SK-MEL-5 (cell line): ENCODE results near the gene PRDX6. TPM values are rescaled to one million over a fixed set of nuclear protein-coding genes. Genes with fewer than 3 reads are reported as not detected.
A peak's percentile ranks its signal among the peaks of the same experiment; 100 is the strongest.
"Not testable (repeated sequence)": the region's sequence is repeated elsewhere in the genome, so short reads cannot be mapped to it uniquely, and the experiment has no call there.

ENCODE experiments used
- DNase-seq: peaks from one replicate; pipeline ENCODE4 v3.0.0-alpha.2; 2016; ENCODE audit warnings: low read depth, low spot score
- in situ Hi-C: cut with HindIII; loops from 2 replicates; pipeline ENCODE4 v1.10.0; 2016; ENCODE audit warnings: low sequenced_read_pairs, high pct_unique_total_duplicates, low pct_unique_long_range_greater_than_20kb
- total RNA-seq: library from RNA; depleted of rRNA; stranded (reverse); fragments of >200 nt; shearing (Covaris generic); gene quantifications from 2 replicates; pipeline ENCODE4 v1.2.3, GENCODE V29; 2014

Gene PRDX6
- total RNA-seq, 1 experiment from 2014 or later = 214 TPM

DNA sequence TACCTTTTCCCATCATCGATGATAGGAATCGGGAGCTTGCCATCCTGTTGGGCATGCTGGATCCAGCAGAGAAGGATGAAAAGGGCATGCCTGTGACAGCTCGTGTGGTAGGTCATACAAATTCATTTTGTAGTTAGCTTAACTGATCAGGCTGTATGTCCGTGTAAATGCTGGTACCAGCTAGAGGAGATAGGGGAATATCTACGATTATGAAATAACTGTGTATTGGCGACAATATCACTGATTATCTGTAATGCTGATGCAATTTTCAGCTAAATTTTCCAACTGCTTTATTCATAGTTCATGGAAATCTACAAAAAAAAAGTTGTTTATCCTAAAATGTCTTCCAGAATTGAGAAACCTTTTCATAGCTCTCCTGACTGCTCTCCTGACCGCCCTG is 8.3 kb downstream of the PRDX6 start:
- DNase-seq = no peak
- in situ Hi-C loops = no loop called here

GRCh38 chr1:173488001-173488400 is 10.9 kb downstream of the PRDX6 start:
- in situ Hi-C loops = no loop called here

DNA sequence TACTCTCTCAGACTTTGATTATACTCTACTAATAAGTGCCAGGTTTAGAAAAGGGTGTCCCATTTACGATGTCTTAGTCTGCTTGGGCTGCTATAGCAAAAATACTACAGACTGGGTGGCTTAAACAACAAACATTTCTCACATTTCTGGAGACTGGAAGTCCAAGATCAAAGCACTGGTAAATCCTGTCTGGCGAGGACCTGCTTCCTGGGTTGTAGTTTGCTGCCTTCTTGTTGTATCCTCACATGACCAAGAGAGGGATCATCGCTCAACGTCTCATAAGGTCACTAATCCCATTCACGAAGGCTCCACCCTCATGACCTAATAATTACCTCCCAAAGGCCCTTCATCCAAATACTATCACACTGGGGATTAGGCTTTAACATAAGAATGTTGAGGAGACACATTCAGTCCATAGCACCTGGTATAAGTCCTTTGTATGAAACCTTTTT is 12.0 kb downstream of the PRDX6 start:
- in situ Hi-C loops = no loop called here
- DNase-seq = peak; percentile 53

More at GRCh38 chr1:173488001-173488400, 10.9 kb downstream of the PRDX6 start:
- DNase-seq = no peak

DNA sequence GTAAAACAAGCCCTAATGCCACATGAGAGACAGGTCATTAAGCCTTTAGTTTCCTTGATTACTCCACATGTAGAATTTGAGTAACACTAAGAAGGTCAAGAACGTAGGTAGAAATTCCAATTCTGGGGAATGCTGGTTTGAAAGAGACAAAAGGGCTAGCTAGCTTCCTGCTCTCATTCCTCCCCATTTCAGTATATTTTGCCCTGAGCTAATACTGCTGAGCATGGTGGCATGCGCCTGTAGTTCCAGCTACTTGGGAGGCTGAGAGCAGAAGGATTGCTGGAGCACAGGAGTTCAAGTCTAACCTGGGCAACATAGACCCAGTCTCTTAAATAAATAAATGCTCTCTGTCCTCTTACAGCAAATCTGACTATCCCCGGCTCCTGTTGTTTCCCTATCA is 12.8 kb downstream of the PRDX6 start:
- in situ Hi-C loops = no loop called here
- no peak for DNase-seq

- in situ Hi-C loops = no loop called here
- DNase-seq = no peak
These were observed 14.4 kb downstream of the PRDX6 start for GRCh38 chr1:173491508-173491907.

GRCh38 chr1:173493125-173493524 is 16.0 kb downstream of the PRDX6 start:
- in situ Hi-C loops, DNase-seq: not testable (repeated sequence)

GRCh38 chr1:173495609-173496267 is 18.6 kb downstream of the PRDX6 start:
- in situ Hi-C loops = no loop called here
- no peak for DNase-seq

DNA sequence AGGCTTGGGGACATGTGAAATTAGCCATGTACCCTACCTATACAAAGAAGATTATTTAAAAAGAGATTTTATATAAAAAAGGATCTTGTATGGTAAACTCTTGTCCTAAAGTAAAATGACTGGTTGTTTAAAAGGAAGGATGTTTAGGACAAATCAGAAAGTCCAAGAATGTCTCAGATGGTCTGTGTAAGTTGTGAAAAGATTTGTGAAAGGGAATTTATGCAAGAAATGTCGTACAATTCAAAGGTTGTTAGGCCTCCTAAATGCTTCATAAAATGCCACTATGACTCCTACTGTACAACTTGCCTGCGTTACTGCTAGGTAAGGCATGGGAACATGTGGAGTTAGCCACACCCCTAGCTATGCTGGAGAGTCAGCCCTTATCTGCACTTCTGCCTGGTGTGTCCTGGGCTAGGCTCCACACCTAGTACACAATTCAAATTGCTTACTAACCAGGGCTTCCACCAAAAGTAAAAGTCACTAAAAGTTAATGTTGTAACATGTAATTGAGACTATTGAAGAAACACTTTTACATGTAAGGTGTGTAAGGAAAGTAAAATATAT is 19.7 kb downstream of the PRDX6 start:
- in situ Hi-C loops = no loop called here
- DNase-seq = no peak

DNA sequence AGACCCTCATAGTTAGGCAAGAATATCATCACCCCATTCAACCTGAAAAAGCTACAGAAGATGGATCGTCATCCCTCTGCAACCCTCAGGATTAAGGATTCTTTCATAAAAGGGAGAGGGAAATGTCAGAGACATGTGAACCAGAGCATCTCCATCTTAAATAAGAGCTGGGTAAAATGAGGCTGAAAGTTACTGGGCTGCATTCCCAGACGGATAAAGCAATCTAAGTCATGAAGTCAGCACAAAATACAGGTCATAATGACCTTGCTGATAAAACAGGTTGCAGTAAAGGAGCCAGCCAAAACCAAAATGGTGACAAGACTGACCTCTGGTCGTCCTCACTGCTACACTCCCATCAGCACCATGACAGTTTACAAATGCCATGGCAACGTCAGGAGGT is 22.6 kb downstream of the PRDX6 start:
- DNase-seq = no peak
- in situ Hi-C loops = no loop called here

DNA sequence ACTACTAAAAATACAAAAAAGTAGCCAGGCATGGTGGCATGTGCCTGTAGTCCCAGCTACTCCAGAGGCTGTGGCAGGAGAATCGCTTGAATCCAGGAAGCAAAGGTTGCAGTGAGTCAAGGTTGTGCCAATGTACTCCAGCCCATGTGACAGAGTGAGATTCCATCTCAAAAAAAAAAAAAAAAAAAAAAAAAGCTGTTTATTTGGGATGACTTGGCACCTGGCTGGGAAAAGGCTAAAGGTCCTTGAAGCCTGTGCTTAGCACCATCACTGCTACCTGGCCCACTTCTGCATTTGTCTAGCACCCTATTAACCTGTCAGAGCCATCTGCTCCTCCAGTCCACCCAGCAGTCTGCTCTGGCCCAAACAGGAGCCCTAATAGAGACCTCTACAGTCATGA is 25.0 kb downstream of the PRDX6 start:
- in situ Hi-C loops = no loop called here
- no peak for DNase-seq

DNA sequence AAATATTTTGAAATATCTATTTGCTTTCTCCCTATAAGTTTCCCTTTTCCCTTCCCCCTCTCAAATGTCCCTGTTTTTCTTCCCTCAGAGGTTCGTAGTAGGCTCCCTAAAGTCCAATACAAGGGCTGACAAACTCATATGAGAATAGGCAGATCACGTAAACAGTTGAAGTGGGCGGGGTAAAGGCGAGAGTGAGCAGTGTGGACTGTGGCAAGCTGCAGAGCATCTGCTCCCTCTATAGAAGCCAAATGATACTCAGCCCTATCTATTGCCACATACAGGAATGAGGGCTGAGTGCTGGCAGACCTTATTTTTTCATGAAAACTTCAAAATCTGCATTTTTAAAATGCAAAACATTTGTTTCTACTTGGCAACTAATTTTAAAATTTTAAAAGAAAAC is 26.3 kb downstream of the PRDX6 start:
- in situ Hi-C loops = no loop called here
- DNase-seq = peak; percentile 50

DNA sequence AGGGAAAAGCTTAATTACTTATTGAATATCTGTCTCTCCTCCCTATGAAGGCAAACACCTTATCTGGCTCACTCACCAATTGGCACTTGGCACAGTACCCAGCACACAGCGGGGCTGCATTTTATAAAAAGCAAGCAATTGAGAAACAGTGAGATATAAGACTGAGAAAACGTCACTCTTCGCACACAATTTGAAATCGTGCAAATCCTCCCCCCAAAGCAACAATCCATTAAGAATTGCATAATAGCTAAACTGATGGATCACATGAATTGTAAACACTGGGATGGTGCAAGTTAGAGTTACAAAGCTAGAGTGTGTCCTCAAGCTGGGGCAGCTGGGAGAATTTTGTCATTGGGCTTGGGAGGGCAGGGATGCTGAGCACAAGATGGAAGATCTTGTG is 27.1 kb downstream of the PRDX6 start:
- in situ Hi-C loops = no loop called here
- no peak for DNase-seq

DNA sequence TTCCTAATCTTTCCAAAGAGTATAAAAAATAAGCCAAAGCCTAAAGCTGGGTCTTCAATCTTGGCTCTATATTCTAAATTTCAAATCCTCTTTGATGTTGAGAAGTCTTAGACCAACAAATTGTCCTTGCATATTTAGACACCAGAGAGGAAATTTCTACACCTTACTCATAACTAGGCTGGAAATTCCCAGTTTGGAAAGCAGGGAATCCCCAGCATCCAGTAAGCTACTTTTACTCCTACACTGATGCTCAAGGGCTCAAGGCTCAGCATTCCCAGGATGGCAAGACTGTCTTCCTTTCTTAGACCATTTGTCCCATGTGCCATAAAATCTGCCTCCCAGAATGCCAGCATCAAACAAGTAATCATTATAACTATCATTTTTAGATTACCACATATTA is 28.3 kb downstream of the PRDX6 start:
- in situ Hi-C loops = no loop called here
- no peak for DNase-seq

DNA sequence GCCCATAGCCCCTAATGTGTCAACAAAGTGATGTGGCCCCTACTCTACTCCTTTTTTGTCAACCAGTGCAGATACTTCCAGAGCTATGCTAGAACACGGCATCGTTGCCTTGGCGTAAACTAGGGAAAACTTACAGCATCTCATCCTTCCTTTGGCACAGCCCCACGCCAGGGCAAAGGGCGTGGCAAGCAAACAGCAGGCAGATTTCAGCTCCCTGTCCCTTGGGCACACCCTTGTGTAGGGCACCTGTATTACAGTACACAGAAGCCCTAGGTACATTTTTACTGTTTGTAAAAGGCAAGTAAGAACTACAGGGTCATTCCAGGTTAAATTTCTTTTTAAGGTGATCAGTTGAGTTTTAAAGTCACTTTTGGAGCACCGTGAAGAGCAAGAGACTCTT is 29.3 kb downstream of the PRDX6 start:
- in situ Hi-C loops = no loop called here
- peak; percentile 23 for DNase-seq

DNA sequence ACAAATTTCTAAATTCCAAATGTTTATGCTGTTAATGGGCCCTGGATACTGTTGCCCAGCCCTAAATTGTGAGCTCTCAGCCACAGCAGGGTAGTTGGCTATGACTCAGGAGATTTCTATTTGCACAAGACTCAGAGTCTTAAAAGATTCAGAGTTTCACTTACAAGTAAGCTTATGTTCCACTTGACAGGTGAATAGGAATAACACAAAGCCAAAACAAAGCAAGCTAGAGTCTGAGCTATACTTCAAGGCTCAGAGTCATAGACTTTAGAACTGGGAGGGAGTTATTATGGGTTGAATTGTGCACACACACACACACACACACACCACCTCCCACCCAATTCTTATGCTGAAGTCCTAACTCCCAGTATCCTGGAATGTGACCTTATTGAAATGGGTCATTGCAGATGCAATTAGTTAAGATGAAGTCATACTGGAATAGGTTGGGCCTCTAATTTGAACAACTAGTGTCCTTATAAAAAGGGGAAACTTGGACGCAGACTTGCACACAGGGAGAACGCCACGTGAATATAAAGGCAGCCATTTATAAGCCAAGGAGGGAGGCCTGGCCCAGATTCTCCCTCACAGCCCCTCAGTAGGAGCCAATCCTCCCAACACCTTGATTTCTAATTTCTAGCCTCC is 30.2 kb downstream of the PRDX6 start:
- in situ Hi-C loops = no loop called here
- peak; percentile 17 for DNase-seq

DNA sequence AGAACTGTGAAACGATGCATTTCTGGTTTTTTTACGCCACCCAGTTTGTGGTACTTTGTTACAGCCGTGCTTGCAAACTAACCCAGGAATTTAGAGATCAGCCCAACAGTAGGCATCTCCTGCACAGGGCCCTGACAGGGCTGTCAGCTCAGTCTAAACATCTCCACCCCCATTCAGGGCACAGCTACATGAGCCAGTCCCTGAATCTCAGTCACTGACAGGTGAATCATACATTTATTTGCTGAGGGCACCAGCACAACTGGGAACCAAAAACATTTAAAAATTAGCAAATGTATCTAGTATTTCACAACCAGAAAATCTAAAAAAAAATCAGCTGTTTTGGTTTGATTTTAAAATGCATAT is 30.7 kb downstream of the PRDX6 start:
- DNase-seq = no peak
- in situ Hi-C loops = no loop called here

DNA sequence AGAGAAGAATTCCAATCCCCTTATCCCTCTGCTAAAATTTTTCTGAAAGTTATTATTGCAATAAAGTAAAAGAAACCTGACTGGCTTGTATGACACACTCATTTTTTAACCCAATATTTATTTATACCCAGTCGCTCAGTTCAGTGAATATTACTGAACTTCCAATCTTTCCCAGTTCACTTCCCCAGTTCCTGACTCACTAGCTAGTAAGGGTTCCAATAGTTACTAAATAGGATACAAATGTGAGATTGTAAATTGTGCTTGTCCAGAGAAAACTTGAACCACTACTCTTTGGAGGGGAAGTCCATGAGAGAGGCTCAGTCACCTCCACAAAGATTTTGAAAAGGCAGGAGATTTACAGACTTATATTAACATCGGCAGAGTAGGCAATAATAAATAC is 31.4 kb downstream of the PRDX6 start:
- no peak for DNase-seq
- in situ Hi-C loops = no loop called here

- DNase-seq = no peak
- in situ Hi-C loops = no loop called here
These were observed 32.7 kb downstream of the PRDX6 start for GRCh38 chr1:173509797-173510196.

GRCh38 chr1:173514503-173514902 is 37.4 kb downstream of the PRDX6 start:
- DNase-seq, in situ Hi-C loops: not testable (repeated sequence)
